NCI-H2081 treated with DMSO at 0.1 percent for 48 hours (cell line): ENCODE data around the gene SHTN1.

Experiments
- DNase-seq: peaks from one replicate; lab custom pipeline; 2025; lab: John Stamatoyannopoulos, UW

Gene SHTN1

GRCh38 chr10:117005026-117005526 lies at the start of gene SHTN1:
SHTN1 (minus strand) TSS chr10:117005187; CDS start chr10:117005079, 108 bp downstream.
- DNase-seq = peak; percentile 47

GRCh38 chr10:117053482-117053881 lies 48.5 kb upstream of the SHTN1 start:
- no peak for DNase-seq

- DNase-seq = peak; percentile 31
Observed at GRCh38 chr10:117047947-117048346, 43.0 kb upstream of the SHTN1 start.

GRCh38 chr10:117016266-117016665 lies 11.3 kb upstream of the SHTN1 start:
- no peak for DNase-seq

GRCh38 chr10:117014835-117015234 lies 9.8 kb upstream of the SHTN1 start:
- DNase-seq = no peak

GRCh38 chr10:117007080-117007479 lies 2.1 kb upstream of the SHTN1 start:
- no peak for DNase-seq

- DNase-seq = no peak
Observed at GRCh38 chr10:117005527-117006055, 604 bp upstream of the SHTN1 start.

- DNase-seq = peak; percentile 22
Observed at GRCh38 chr10:117004227-117005025, 561 bp downstream of the SHTN1 start.

GRCh38 chr10:117003336-117003735 lies 1.7 kb downstream of the SHTN1 start:
- DNase-seq = no peak

- no peak for DNase-seq
Observed at GRCh38 chr10:117002206-117002605, 2.8 kb downstream of the SHTN1 start.

- no peak for DNase-seq
Observed at GRCh38 chr10:117001144-117001543, 3.8 kb downstream of the SHTN1 start.

- no peak for DNase-seq
Observed at GRCh38 chr10:117000580-117000979, 4.4 kb downstream of the SHTN1 start.

GRCh38 chr10:116998172-116998571 lies 6.8 kb downstream of the SHTN1 start:
- DNase-seq = no peak

GRCh38 chr10:116997015-116997414 lies 8.0 kb downstream of the SHTN1 start:
- DNase-seq = no peak

GRCh38 chr10:116995648-116996047 lies 9.3 kb downstream of the SHTN1 start:
- DNase-seq = no peak

- no peak for DNase-seq
Observed at GRCh38 chr10:116994113-116994890, 10.7 kb downstream of the SHTN1 start.

- no peak for DNase-seq
Observed at GRCh38 chr10:116993610-116994009, 11.4 kb downstream of the SHTN1 start.

GRCh38 chr10:116992183-116992582 lies 12.8 kb downstream of the SHTN1 start:
- DNase-seq = no peak

GRCh38 chr10:116990276-116990800 lies 14.6 kb downstream of the SHTN1 start:
- no peak for DNase-seq

- no peak for DNase-seq
Observed at GRCh38 chr10:116989439-116989838, 15.5 kb downstream of the SHTN1 start.

- DNase-seq = no peak
Observed at GRCh38 chr10:116988311-116988710, 16.7 kb downstream of the SHTN1 start.

GRCh38 chr10:116985611-116986010 lies 19.4 kb downstream of the SHTN1 start:
- DNase-seq = no peak
